ENCODE measurements around the gene ARID3C.

Gene ARID3C

GRCh38 chr9:34628656-34629490, at the start of gene ARID3C:
TSS of gene ARID3C (minus strand) at chr9:34629066. CDS start at chr9:34628014, 1,052 bp downstream.
- DNase-seq, result peak; percentile 53

GRCh38 chr9:34675869-34676268, 47.0 kb upstream of the ARID3C start:
- no peak for DNase-seq

GRCh38 chr9:34675048-34675714, 46.3 kb upstream of the ARID3C start:
- DNase-seq, result peak; percentile 93

- DNase-seq, result no peak
Observed at GRCh38 chr9:34674440-34674839, 45.6 kb upstream of the ARID3C start.

- no peak for DNase-seq
Observed at GRCh38 chr9:34671307-34671706, 42.4 kb upstream of the ARID3C start.

- no peak for DNase-seq
Observed at GRCh38 chr9:34669809-34670562, 41.1 kb upstream of the ARID3C start.

GRCh38 chr9:34665381-34666250, 36.8 kb upstream of the ARID3C start:
- peak; percentile 97 for DNase-seq

- DNase-seq, result no peak
Observed at GRCh38 chr9:34665067-34665380, 36.2 kb upstream of the ARID3C start.

GRCh38 chr9:34664281-34665066, 35.6 kb upstream of the ARID3C start:
- DNase-seq, result peak; percentile 92

GRCh38 chr9:34663303-34663605, 34.4 kb upstream of the ARID3C start:
- no peak for DNase-seq

GRCh38 chr9:34662526-34663302, 33.8 kb upstream of the ARID3C start, which contains the start of gene CCL27:
TSS of gene CCL27 (minus strand) at chr9:34662657. CDS start at chr9:34662633, 24 bp downstream.
- no peak for DNase-seq

GRCh38 chr9:34659592-34660253, 30.9 kb upstream of the ARID3C start:
- DNase-seq, result no peak

- DNase-seq, result no peak
Observed at GRCh38 chr9:34658461-34658860, 29.6 kb upstream of the ARID3C start.

GRCh38 chr9:34656992-34657391, 28.1 kb upstream of the ARID3C start:
- DNase-seq, result no peak

- DNase-seq, result no peak
Observed at GRCh38 chr9:34655394-34655793, 26.5 kb upstream of the ARID3C start.

GRCh38 chr9:34654323-34655051, 25.6 kb upstream of the ARID3C start:
- DNase-seq, result no peak

- no peak for DNase-seq
Observed at GRCh38 chr9:34653151-34654072, 24.5 kb upstream of the ARID3C start.

GRCh38 chr9:34652602-34653000, 23.7 kb upstream of the ARID3C start:
- DNase-seq, result no peak
